CD4-positive, CD25-positive, alpha-beta regulatory T cell (primary cell): ENCODE measurements around the gene FAM90A1. TPM values are rescaled to one million over a fixed set of nuclear protein-coding genes. Genes with fewer than 3 reads are reported as not detected.
"Not testable (repeated sequence)": the region's sequence is repeated elsewhere in the genome, so short reads cannot be mapped to it uniquely, and the experiment has no call there.

ENCODE experiments used
- ATAC-seq, 2 donors: fragments of 150-1000 bp; cut with Tn5 transposase; one replicate each; pipeline ENCODE4 v1.10.0; 2021; ENCODE audit warnings: low read depth in 2 of 2, moderate number of reproducible peaks in 2 of 2, moderate library complexity in 1 of 2
- DNase-seq, 3 donors: peaks; one replicate each; pipeline versions ENCODE4 v3.0.0 to v3.0.0-alpha.2; 2012 to 2022; ENCODE audit warnings: mixed read lengths in 1 of 3
- H3K27ac ChIP-seq: one replicate; pipeline ENCODE4 v1.7.0; 2013; ENCODE audit warnings: mild to moderate bottlenecking, low read length; ENCODE audit not compliant: insufficient read depth, poor library complexity, severe bottlenecking
- H3K27me3 ChIP-seq: one replicate; pipeline ENCODE4 v1.7.0; 2013; ENCODE audit warnings: low read length; ENCODE audit not compliant: control insufficient read depth, insufficient read depth
- H3K36me3 ChIP-seq: one replicate; pipeline ENCODE4 v1.7.0; 2013; ENCODE audit warnings: mild to moderate bottlenecking, low read length, moderate library complexity; ENCODE audit not compliant: control insufficient read depth, insufficient read depth
- H3K4me1 ChIP-seq: 2 replicates; pipeline ENCODE4 v1.7.0; 2013; ENCODE audit warnings: mild to moderate bottlenecking, low read length; ENCODE audit not compliant: insufficient read depth, control insufficient read depth, poor library complexity, severe bottlenecking
- H3K4me3 ChIP-seq: one replicate; pipeline ENCODE4 v1.7.0; 2013; ENCODE audit warnings: low read depth, mild to moderate bottlenecking, low read length, moderate library complexity
- H3K9me3 ChIP-seq, 2 experiments: 1 replicate in 1 of 2; 2 replicates in 1 of 2; pipeline ENCODE4 v1.7.0; 2013; ENCODE audit warnings: low read length in 2 of 2, mild to moderate bottlenecking in 1 of 2, moderate library complexity in 1 of 2; ENCODE audit not compliant: control insufficient read depth in 2 of 2
- H3K27ac Mint-ChIP-seq, 3 donors: one replicate each; pipeline ENCODE4 v1.8.0; 2020 to 2022; ENCODE audit warnings: mild to moderate bottlenecking in 3 of 3, mixed read lengths in 3 of 3, moderate library complexity in 2 of 3
- H3K27me3 Mint-ChIP-seq: one replicate; pipeline ENCODE4 v1.8.0; 2022; ENCODE audit warnings: mild to moderate bottlenecking, mixed read lengths
- H3K36me3 Mint-ChIP-seq: one replicate; pipeline ENCODE4 v1.8.0; 2020; ENCODE audit warnings: mixed read lengths
- H3K4me1 Mint-ChIP-seq, 4 donors: one replicate each; pipeline ENCODE4 v1.8.0; 2020 to 2022; ENCODE audit warnings: mixed read lengths in 4 of 4, mild to moderate bottlenecking in 1 of 4
- H3K4me3 Mint-ChIP-seq, 4 donors: one replicate each; pipeline ENCODE4 v1.8.0; 2020 to 2022; ENCODE audit warnings: mild to moderate bottlenecking in 4 of 4, mixed read lengths in 4 of 4, moderate library complexity in 3 of 4
- H3K9me3 Mint-ChIP-seq, 7 donors: one replicate each; pipeline ENCODE4 v1.8.0; 2020 to 2022; ENCODE audit warnings: mixed read lengths in 7 of 7, mild to moderate bottlenecking in 3 of 7, moderate library complexity in 2 of 7
- polyA plus RNA-seq, 4 donors: library from polyadenylated mRNA; unstranded; fragments of 300-500 nt; fragmentation: Illumina TruSeq; gene quantifications; one replicate each; pipeline ENCODE4 v1.2.3, GENCODE V29; 2021
- total RNA-seq: library from RNA; stranded (reverse); gene quantifications from one replicate; pipeline ENCODE4 v1.2.3, GENCODE V29; 2022

The FAM90A1 gene
- total and polyA plus RNA-seq, 5 donors from 2014 or later = 0.11 to 0.67 (median 0.24) TPM; not detected in 2

DNA sequence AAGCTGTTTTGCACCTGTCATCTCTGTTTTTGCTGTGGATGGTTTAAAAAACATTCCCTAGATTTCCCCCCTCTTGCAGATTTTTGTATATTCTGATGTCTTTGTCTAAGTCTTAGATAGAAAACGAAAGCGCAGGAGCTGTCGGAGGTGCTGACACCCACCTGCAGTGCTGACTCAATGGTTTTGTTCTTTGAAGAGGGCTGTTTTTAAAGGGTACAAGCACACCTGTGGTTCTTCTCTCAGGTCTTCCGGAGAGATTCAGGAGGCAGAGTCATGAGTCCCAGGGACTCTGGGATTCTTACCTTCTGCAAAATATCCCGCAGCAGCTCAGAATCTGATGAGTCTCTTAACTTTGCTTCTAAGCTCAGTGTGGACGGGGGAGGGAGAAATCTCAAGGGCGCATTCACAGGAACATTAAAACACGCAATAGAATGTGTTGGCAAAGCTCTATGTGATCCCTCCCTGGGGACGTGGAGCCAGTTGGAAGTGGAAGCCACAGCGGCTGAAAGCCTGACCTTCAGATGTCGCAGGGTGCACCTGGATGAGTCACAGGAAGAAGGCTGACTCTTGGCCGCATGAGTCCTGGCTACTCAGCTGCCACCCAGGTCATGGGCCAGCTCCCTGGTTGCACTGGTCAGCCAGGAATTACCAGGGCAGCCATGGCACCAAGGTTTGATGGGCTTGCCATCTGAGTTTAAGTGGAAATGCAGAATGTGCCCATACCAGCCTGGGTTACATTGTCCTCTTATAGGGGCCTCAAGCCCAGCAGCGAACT is 13.1 kb upstream of the FAM90A1 start:
- not testable (repeated sequence) for H3K27me3 ChIP-seq, H3K27me3 Mint-ChIP-seq, ATAC-seq, H3K36me3 Mint-ChIP-seq, H3K9me3 ChIP-seq, H3K4me1 ChIP-seq, DNase-seq, H3K27ac ChIP-seq, H3K9me3 Mint-ChIP-seq, H3K36me3 ChIP-seq, H3K4me3 ChIP-seq
- peak overlapping the region in 1 of 3 donors; percentile 65 for H3K27ac Mint-ChIP-seq
- H3K4me3 Mint-ChIP-seq = peak overlapping the region; percentile 49 to 88 (median 60)
- H3K4me1 Mint-ChIP-seq = peaks cover 3 to 21% (median 6%) of the 10 kb centered on the region in 4 donors

GRCh38 chr12:8237031-8237430 is 9.6 kb upstream of the FAM90A1 start:
- not testable (repeated sequence) for H3K27me3 ChIP-seq, H3K36me3 ChIP-seq, DNase-seq, H3K4me3 ChIP-seq, H3K9me3 ChIP-seq, H3K27ac Mint-ChIP-seq, H3K4me1 ChIP-seq, H3K9me3 Mint-ChIP-seq, H3K27me3 Mint-ChIP-seq, ATAC-seq, H3K27ac ChIP-seq, H3K36me3 Mint-ChIP-seq
- H3K4me3 Mint-ChIP-seq = peak overlapping the region in 1 of 4 donors; percentile 66
- H3K4me1 Mint-ChIP-seq = peaks cover 3 to 17% (median 5%) of the 10 kb centered on the region in 4 donors

DNA sequence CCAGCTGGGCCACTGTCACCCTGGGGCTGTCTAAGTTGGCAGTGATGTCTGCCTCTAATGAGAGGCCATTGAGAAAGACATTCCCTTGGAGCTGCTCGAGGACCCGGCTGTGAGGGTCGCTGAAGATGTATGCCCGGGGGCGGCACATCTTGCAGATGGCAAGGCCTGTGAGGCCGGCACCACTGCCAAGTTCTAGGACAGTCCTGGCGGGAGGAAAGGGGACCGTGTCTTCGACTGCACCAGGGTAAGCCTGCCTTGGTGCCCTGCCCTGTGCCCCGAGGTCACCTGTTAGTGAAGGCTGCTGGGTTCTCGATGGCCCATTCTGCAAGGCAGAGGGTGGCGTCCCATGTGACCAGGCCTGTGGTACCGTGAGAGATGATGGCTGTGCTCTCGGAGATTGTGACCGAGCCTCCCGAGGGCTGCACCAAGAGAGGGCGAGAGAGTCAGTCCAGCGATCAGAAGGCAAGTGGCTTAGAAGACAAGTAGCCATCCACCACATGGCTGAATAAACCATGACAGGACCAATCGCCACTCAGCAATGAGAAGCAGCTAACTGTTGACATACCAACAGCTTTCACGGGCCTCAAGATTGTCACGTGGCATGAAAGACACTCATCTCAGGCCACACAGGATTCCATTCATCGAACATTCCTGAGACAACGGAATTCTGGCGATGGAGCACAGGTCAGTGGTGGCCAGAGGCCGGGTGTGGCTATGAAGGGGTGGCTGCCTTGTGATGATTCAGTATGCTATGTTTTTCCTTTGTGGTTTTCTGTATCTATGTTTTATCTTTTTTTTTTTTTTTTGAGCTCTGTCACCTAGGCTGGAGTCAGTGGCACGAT is 8.1 kb upstream of the FAM90A1 start:
- H3K9me3 Mint-ChIP-seq, H3K4me1 ChIP-seq, H3K27me3 Mint-ChIP-seq, H3K36me3 ChIP-seq, H3K27me3 ChIP-seq, H3K27ac Mint-ChIP-seq, DNase-seq, H3K9me3 ChIP-seq, H3K36me3 Mint-ChIP-seq, H3K4me3 ChIP-seq, ATAC-seq, H3K4me3 Mint-ChIP-seq, H3K27ac ChIP-seq: not testable (repeated sequence)
- peaks cover 3 to 23% (median 6%) of the 10 kb centered on the region in 4 donors for H3K4me1 Mint-ChIP-seq

DNA sequence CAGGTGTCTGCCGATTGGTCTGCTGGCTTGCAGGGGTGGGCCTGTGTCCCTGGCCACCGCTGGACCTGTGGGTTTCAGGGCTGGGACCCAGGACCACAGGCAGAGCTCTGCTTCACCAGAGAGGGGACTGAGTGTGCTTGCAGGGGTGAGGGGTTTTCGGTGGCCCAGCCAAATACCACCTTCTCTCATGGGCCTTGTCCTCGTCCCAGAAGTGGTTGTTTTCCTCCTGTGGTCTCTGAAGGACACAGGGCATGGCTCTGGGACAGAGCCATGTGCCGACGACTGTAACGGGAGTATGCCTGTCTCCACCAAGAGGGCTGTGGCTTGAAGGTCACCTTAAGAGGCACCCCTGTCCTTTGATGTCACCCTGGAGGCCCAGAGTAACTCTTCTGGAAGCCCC is 7.3 kb upstream of the FAM90A1 start:
- not testable (repeated sequence) for H3K9me3 Mint-ChIP-seq, H3K9me3 ChIP-seq, H3K36me3 ChIP-seq, H3K27me3 Mint-ChIP-seq, H3K27ac ChIP-seq, H3K36me3 Mint-ChIP-seq, ATAC-seq, DNase-seq, H3K4me3 Mint-ChIP-seq, H3K4me1 ChIP-seq, H3K27me3 ChIP-seq, H3K4me3 ChIP-seq, H3K27ac Mint-ChIP-seq
- peaks cover 0 to 23% (median 4%) of the 10 kb centered on the region in 4 donors for H3K4me1 Mint-ChIP-seq

- ATAC-seq, H3K27me3 Mint-ChIP-seq, H3K9me3 ChIP-seq, H3K4me3 ChIP-seq, H3K27ac ChIP-seq, DNase-seq, H3K36me3 ChIP-seq, H3K36me3 Mint-ChIP-seq, H3K27me3 ChIP-seq, H3K27ac Mint-ChIP-seq, H3K9me3 Mint-ChIP-seq, H3K4me1 ChIP-seq, H3K4me3 Mint-ChIP-seq: not testable (repeated sequence)
- peaks cover 0 to 25% (median 4%) of the 10 kb centered on the region in 4 donors for H3K4me1 Mint-ChIP-seq
These were observed 6.6 kb upstream of the FAM90A1 start for GRCh38 chr12:8233935-8234495.

DNA sequence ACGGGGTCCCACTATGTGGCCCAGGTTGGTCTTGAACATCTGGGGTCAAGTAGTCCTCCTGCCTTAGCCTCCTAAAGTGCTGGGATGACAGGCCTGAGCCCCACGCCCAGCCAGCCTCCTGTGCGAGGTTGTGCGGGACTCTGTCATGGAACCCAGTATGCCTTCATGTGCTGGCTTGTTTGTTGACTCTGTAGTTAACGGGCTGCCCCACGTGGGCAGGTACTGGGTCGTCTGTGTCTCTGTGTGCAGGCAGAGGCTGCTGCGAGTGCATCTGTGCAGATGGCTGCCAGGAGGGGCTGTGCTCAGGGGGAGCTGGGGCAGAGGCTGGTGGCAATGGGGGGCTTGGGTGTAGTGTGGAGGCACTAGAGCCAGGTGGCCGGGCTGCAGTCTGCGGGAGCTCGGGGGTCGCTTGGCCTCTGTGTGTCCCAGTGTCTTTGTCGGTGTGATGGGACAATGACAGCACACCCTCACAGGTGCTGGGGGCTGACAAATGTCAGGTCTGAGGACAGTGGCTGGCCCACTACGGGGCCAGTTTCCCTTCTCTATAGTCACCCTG is 6.0 kb upstream of the FAM90A1 start:
- not testable (repeated sequence) for H3K27me3 ChIP-seq, ATAC-seq, H3K9me3 Mint-ChIP-seq, H3K36me3 Mint-ChIP-seq, H3K4me1 ChIP-seq, H3K9me3 ChIP-seq, H3K4me3 Mint-ChIP-seq, H3K4me3 ChIP-seq, H3K36me3 ChIP-seq, DNase-seq, H3K27ac ChIP-seq, H3K27me3 Mint-ChIP-seq
- Mint-ChIP-seq H3K4me1 (peaks cover 0 to 25% (median 4%) of the 10 kb centered on the region in 4 donors), H3K27ac (peak overlapping the region in 1 of 3 donors; percentile 42)

DNA sequence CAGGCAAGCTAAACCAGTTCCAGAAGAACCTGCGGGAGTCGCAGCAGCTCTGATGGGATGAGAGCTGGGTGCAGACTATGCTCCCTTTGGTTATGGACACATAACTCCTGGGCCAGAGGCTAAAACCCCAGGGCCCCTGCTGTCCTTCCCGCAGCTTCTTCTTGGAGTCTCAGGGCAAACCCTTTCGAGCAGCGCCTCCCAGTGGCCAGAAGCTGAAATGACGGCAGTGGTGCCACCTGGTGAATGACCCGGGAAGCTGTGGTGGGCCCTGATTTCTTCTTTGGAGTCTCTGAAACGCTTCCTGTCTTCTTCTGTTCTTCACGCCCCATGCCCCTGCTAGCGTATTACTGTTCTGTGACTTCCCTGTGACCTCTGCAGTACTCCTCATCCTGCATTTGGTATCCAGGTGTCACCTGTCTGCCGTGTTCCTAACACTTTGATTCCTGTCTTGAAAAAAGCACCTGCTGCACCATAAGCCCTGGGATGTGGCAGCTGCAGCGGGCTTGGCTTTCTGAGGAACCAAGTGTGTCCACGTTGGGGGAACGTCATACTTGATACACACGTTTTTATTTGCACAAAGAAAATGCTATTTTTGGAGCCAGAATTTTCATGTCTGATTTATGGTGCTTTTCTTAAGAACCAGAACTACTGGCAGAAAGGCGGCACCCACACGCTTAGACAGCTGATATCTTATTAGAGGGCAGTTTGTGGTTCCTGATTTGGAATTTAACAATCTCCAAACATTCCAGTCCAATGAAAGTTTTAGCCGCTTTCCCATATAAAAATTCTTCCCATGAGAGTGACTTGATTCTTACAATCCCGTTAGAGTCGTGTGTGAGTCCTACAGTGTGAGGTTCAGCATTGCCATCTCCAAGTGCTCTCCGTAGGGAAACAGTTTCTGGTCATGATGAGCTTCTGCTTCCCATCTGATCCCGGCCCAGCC is 4.5 kb upstream of the FAM90A1 start:
- not testable (repeated sequence) for H3K4me1 ChIP-seq, H3K36me3 ChIP-seq, H3K9me3 ChIP-seq, H3K27ac ChIP-seq, ATAC-seq, H3K4me3 Mint-ChIP-seq, H3K36me3 Mint-ChIP-seq, H3K27me3 Mint-ChIP-seq, H3K9me3 Mint-ChIP-seq, H3K27me3 ChIP-seq, H3K4me3 ChIP-seq
- peaks cover 0 to 26% (median 4%) of the 10 kb centered on the region in 4 donors for H3K4me1 Mint-ChIP-seq
- H3K27ac Mint-ChIP-seq = peak overlapping the region in 1 of 3 donors; percentile 59
- peak; percentile 51 to 72 (median 70) for DNase-seq
